Mesothelial cell of epicardium (in vitro differentiated cells): ENCODE measurements around the gene PHLDA2. TPM values are rescaled to one million over a fixed set of nuclear protein-coding genes. Genes with fewer than 3 reads are reported as not detected.
"Not testable (repeated sequence)": the region's sequence is repeated elsewhere in the genome, so short reads cannot be mapped to it uniquely, and the experiment has no call there.

Experiments
- DNase-seq, 2 experiments: peaks; one replicate each; pipeline ENCODE4 v3.0.0; 2021; ENCODE audit warnings: low spot score in 2 of 2; ENCODE audit not compliant: unreplicated experiment in 2 of 2
- H3K27ac Mint-ChIP-seq: 2 replicates; pipeline ENCODE4 v1.8.0; 2021; ENCODE audit warnings: mixed read lengths
- H3K27me3 Mint-ChIP-seq: 2 replicates; pipeline ENCODE4 v1.8.0; 2021; ENCODE audit warnings: low read depth, mixed read lengths
- H3K36me3 Mint-ChIP-seq: 2 replicates; pipeline ENCODE4 v1.8.0; 2021; ENCODE audit warnings: mixed read lengths
- H3K4me1 Mint-ChIP-seq: 2 replicates; pipeline ENCODE4 v1.8.0; 2021; ENCODE audit warnings: mixed read lengths
- H3K4me3 Mint-ChIP-seq: 2 replicates; pipeline ENCODE4 v1.8.0; 2021; ENCODE audit warnings: mild to moderate bottlenecking, moderate library complexity, mixed read lengths
- H3K9me3 Mint-ChIP-seq: 2 replicates; pipeline ENCODE4 v1.8.0; 2021; ENCODE audit warnings: mixed read lengths
- total RNA-seq: library from RNA; stranded (reverse); gene quantifications from 3 replicates; pipeline ENCODE4 v1.2.1, GENCODE V29; 2021
- TF ChIP-seq, protein P1 (sequence below): fragments of 200-600 bp; sonication (generic); IDR thresholded peaks from one replicate; pipeline ENCODE4 v1.5.0; 2021; ENCODE audit warnings: antibody characterized with exemption; ENCODE audit not compliant: unreplicated experiment

The PHLDA2 gene
- total RNA-seq, 1 donor from 2014 or later = 1.9 TPM

DNA sequence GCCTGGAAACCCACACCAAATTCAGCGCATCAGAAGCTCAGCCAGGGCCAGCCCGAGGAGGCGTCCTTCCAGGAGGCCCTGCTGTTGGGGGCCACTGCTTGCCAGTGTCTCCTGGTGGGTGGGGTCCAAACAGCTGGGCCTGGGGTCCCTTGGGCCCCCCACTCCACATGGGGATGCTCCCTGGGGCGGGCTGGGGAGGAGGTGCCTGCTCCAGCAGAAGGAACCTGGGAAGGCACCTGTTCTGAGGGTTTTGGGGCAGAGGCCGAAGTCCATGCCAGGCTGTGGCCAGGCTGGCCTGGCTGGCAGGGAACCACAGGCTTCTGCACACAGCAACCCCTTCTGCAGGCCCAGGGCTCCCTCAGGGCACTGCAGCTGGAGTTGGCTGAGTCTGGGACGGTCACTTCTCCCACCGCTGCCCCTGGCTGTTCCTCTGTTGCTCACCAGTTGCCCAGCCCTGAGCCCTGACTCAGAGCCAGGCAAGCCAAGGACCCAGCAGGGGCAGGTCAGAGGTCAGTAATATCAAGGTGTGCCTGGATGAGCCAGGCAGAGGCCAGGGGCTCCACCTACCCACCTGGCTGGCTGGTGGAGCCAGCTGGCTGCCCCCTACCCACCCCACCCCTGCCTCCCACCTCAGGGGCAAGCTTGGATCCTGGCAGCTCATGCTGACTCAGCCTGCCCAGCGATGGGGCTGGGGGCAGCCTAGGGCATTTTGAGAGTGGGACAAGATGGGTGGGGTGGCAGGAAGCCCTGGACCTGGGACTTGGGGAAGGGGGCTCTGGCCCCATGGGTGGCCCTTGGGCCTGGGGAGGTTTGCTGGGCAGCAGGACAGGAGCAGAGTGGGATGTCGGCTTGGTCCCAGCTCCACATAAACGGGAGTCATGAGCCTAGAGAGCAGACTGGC is 12.0 kb upstream of the PHLDA2 start:
- no peaks in the 10 kb centered on the region for H3K27me3 Mint-ChIP-seq
- DNase-seq = no peak
- H3K36me3 Mint-ChIP-seq = peaks cover 19% of the 10 kb centered on the region
- no peak overlapping the region for H3K27ac Mint-ChIP-seq
- TF ChIP-seq, protein P1, sequence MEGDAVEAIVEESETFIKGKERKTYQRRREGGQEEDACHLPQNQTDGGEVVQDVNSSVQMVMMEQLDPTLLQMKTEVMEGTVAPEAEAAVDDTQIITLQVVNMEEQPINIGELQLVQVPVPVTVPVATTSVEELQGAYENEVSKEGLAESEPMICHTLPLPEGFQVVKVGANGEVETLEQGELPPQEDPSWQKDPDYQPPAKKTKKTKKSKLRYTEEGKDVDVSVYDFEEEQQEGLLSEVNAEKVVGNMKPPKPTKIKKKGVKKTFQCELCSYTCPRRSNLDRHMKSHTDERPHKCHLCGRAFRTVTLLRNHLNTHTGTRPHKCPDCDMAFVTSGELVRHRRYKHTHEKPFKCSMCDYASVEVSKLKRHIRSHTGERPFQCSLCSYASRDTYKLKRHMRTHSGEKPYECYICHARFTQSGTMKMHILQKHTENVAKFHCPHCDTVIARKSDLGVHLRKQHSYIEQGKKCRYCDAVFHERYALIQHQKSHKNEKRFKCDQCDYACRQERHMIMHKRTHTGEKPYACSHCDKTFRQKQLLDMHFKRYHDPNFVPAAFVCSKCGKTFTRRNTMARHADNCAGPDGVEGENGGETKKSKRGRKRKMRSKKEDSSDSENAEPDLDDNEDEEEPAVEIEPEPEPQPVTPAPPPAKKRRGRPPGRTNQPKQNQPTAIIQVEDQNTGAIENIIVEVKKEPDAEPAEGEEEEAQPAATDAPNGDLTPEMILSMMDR = no peak
- H3K4me3 Mint-ChIP-seq = no peak overlapping the region
- H3K4me1 Mint-ChIP-seq = peaks cover 11% of the 10 kb centered on the region
- H3K9me3 Mint-ChIP-seq = peaks cover 23% of the 10 kb centered on the region

DNA sequence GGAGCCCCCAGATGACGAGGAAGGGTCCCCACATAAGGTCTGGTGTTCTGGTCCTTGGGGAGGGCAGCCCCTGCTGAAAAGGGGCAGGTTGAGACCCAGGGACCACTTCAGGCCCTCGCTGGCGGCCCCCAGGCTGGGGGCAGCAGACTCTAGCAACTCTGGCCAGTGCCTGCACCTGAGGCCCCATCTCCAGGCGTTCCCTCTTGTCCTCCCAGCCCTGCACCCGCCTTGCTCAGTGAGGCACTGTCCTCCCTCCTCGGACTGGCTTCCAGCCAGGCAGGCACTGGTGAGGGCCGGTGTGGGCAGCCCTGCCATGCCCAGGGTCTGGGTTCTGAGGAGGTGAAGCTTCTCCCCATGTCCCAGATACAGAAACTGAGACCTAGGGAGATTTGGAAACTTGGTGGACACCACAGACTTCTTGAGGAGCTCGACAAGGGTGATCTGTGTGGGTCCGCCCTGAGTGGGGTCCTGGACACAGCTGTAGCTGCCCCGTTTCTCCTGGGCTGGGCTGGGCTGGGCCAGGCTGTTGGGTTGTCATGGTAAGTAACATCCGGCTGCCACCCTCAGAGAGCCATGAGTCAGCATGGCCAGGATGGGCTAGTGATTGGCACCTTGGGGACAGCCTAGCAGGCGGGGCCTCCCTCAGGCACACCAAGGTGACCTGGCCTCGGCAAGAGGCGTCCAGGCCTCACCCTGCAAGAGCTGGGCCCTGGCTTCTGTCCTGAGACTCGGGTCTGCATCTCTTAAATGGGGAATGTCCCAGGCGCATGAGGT is 11.1 kb upstream of the PHLDA2 start:
- H3K27ac Mint-ChIP-seq = no peak overlapping the region
- TF ChIP-seq, protein P1 = no peak
- no peak overlapping the region for H3K4me3 Mint-ChIP-seq
- H3K36me3 Mint-ChIP-seq = peaks cover 19% of the 10 kb centered on the region
- DNase-seq = no peak
- no peaks in the 10 kb centered on the region for H3K27me3 Mint-ChIP-seq
- peaks cover 3% of the 10 kb centered on the region for H3K4me1 Mint-ChIP-seq
- H3K9me3 Mint-ChIP-seq = peaks cover 23% of the 10 kb centered on the region

DNA sequence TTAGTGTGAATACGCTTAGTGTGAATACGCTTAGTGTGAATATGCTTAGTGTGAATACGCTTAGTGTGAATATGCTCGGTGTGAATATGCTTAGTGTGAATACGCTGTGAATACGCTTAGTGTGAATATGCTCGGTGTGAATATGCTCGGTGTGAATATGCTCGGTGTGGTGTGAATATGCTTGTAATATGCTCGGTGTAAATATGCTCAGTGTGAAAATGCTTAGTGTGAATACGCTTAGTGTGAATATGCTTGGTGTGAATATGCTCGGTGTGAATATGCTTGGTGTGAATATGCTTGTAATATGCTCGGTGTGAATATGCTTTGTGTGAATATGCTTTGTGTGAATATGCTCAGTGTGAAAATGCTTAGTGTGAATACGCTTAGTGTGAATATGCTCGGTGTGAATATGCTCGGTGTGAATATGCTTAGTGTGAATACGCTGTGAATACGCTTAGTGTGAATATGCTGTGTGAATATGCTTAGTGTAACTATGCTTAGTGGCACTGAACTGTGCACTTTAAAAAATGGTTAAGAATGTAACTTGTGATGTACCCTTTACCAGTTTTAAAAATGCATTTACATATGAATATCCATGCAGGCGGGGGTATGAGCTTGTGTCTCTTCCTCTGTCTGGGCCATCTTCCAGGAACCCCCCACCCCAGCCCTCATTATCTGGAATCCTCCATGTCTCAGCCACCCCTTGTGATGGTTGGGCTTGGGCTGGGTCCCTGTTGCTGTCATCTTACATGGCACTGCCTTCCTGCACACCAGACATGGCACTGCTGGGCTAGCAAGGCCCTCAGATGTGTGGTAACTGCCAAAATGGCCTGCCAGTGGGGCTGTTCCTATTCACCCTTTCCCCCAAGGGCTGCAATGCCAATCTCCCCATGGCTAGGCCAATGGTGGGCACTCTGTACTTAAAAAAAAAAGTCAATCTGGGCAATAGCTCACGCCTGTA is 9.5 kb upstream of the PHLDA2 start:
- H3K36me3 Mint-ChIP-seq = peaks cover 19% of the 10 kb centered on the region
- H3K4me3 Mint-ChIP-seq, H3K27me3 Mint-ChIP-seq, H3K4me1 Mint-ChIP-seq, DNase-seq: not testable (repeated sequence)
- peak overlapping the region; percentile 47 for H3K27ac Mint-ChIP-seq
- peaks cover 23% of the 10 kb centered on the region for H3K9me3 Mint-ChIP-seq

DNA sequence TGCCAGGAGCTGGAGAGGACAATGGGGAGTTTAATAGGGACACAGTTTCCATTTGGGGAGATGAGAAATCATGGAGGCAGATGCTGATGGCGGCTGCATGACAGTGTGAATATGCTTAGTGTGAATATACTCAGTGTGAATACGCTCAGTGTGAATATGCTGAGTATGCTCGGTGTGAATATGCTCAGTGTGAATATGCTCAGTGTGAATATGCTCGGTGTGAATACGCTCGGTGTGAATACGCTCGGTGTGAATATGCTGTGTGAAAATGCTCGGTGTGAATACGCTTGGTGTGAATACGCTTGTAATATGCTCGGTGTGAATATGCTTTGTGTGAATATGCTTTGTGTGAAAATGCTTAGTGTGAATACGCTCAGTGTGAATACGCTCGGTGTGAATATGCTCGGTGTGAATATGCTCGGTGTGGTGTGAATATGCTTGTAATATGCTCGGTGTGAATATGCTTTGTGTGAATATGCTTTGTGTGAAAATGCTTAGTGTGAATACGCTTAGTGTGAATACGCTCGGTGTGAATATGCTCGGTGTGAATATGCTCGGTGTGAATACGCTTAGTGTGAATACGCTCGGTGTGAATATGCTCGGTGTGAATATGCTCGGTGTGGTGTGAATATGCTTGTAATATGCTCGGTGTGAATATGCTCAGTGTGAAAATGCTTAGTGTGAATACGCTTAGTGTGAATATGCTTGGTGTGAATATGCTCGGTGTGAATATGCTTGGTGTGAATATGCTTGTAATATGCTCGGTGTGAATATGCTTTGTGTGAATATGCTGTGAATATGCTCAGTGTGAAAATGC is 8.6 kb upstream of the PHLDA2 start:
- DNase-seq, H3K4me1 Mint-ChIP-seq, H3K27me3 Mint-ChIP-seq: not testable (repeated sequence)
- H3K9me3 Mint-ChIP-seq = peaks cover 23% of the 10 kb centered on the region
- H3K27ac Mint-ChIP-seq = peak overlapping the region; percentile 83
- peak overlapping the region; percentile 26 for H3K4me3 Mint-ChIP-seq
- peaks cover 19% of the 10 kb centered on the region for H3K36me3 Mint-ChIP-seq

DNA sequence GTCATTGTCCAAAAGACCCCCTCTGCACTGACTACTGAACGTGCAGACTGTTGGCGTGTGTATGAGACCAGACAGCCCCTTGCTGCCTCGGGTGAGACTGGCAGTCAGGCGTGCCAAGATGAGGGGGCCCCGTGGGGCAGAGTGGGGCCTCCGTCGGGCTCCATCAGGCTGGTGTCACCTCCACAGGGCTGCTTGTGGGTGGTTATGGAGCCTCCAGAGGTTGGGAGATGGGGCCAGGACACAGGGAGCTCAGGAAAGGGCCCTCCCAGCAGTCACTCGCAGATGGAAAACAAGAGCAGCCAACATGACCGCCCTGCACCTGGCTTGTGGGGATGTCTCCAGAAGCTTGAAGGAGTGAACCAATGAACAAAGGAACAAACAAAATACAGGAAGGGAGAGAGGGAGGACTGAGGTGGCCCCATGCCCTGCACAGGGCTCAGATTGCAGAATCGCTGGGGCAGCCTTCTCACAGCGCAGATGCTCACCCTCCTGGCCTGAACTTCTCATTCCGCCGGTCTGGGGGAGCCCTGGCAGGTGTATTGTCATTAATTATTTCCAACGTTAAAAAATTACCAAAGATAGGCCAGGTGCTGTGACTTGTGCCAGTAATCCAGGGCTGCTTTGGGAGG is 5.5 kb upstream of the PHLDA2 start:
- H3K36me3 Mint-ChIP-seq = peaks cover 19% of the 10 kb centered on the region
- H3K9me3 Mint-ChIP-seq = peaks cover 22% of the 10 kb centered on the region
- H3K27ac Mint-ChIP-seq = no peak overlapping the region
- DNase-seq = peak in 1 of 2 experiments; percentile 10
- H3K4me3 Mint-ChIP-seq = no peak overlapping the region
- H3K27me3 Mint-ChIP-seq = peaks cover 33% of the 10 kb centered on the region
- peaks cover 6% of the 10 kb centered on the region for H3K4me1 Mint-ChIP-seq
- TF ChIP-seq, protein P1 = no peak
